Endometrial microvascular endothelial cells (primary cell): Measurements from ENCODE around the gene ZNF488. TPM values are rescaled to one million over a fixed set of nuclear protein-coding genes. Genes with fewer than 3 reads are reported as not detected.

Source experiments
- in situ Hi-C: cut with HindIII; loops from 2 replicates; pipeline ENCODE4 v1.10.0; 2017; ENCODE audit warnings: low sequenced_read_pairs, low pct_unique_long_range_greater_than_20kb; ENCODE audit errors: inconsistent ontology term
- total RNA-seq: library from RNA; depleted of rRNA; stranded (reverse); fragments of >200 nt; gene quantifications from one replicate; pipeline ENCODE4 v1.2.3, GENCODE V29; 2015; ENCODE audit errors: inconsistent ontology term

Gene ZNF488
- total RNA-seq, 1 donor from 2014 or later: not detected

DNA sequence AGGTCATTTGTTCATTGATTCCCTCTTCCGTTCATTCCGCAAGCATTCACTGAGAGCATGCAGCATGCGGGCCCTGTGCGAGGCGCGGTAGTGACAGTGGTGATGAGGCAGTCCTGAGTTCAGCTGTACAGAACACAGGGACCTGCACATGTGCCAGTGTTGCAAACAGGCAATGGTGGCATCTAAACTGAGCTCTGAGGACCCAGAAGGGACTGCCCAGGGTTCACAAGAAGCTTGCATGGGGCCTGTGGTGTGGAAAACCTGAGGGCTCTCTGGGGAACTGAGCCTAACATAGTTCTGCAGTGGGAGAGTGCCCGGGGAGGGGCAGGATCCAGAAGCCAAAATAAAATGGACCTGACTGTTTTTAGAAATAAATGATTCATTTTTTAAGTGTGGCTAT lies 13.2 kb downstream of the ZNF488 start:
- in situ Hi-C loops: no loop called here

DNA sequence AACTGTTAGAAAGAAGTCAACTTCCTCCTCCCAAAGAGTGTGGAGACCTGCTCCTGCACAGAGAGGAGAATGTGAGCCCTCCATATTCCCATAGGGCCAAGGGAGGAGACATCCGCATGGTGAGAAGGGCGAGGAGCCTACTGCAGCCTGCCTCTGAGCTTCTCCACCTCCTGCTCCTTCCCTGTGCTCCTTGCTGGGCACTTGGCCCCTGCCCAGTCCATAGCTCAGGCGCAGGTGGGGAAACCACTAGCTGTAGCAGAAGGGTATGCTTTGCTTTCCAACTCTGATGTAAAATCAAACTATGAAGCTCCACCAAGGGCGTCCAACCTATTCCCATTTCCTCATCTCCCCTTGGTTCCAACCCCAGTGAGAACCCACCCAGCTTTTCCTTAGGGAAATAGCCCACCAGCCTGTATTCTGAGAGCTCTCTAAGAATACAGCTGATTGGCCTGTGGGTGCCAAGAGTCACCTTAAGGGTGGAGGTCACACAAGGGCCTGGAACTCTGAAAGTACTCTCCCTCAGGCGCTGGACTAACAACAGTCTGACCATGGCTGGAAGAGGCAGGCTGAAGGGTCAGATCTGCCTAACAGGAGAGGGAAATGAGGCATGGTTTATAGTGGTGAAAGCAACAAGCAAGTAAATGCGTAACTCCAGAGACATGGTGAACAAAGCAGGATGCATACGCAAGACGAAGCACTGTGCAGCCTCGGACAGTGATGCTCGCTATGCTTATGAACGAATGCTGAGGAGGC lies 13.9 kb downstream of the ZNF488 start:
- in situ Hi-C loops: no loop called here

DNA sequence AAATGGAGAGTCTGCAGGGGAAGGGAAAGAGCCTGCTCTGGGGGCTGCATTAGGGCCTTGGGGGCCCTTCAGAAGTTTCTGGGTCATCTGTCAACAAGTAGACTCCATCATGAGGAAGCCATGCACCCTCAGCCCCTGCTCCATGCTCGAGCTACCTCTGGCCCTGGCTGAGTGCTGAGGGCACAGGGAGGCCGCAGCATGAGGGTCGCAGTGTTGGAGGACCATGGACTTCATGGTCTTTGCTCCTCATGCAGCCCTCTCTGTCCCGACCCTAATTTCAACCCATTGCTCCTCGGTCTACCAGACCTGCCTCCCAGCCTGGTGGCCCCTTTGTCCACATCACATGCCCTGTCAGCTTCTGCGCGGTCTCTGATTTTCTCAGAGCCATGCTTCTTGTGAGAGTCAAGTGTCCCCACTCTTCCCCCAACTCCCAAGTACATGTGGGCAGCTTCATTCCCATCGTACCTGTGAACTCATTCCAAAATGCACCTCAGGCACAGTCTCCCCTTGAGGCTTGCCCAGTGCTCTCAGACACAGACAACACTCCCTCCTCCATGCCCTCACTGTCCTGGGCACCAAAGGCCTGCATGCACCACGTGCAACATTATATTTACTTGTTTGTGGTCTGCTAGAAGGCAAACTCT lies 14.7 kb downstream of the ZNF488 start:
- in situ Hi-C loops: no loop called here

DNA sequence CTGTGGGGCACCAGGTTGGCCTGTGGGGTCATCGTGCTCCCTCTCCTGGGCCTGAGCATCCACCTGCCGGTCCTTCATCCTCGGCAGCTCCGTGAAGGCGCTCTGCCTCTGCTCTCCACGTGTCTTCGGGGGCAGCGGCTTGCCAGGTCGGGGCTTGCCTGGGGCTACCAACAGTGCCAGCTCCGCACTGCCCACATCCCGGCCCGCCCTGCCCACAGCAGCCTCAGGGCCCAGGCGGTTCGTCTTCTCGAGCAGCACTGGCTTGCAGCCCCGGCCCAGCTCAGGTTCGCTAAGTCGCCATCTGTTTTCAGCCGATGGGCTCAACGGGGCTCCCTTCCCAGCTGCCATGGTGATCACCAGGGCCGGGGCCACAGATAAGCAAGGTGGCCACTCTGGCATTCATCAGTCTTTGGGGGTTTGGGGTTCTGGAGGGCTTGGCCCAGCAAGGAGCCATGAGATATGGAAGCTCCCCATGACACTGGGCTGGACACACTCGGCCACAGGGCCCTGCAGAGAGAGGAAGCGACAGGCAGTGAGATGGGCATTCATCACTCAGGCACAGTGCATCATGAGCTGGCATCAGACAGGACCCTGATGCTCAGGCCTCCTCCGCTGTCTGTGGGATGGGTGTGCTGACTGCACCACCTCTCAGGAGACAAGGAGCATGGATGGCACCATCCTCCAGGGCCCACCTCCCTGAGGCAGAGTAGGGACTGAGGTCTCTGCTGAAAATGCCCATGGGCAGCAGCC lies 15.5 kb downstream of the ZNF488 start:
- in situ Hi-C loops: no loop called here

DNA sequence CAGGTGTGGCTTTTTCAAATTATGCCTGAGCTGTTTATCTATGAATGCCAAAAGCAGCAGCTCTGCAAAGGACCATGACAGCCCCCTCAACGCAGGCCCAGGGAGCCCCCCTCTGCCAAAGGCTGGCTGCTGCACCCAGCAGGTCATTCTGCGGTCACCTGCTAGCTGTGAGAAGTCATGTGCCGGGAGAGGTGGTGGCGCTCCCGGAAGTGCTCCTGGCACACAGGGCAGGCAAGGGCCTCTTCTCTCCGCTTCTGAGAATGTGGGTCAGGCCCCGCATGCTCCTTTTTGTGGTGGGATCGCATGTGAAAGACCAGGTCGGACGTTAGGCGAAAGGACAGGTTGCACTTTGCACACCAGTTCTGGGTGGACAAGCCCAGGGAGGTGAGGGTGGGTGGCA lies 16.4 kb downstream of the ZNF488 start:
- in situ Hi-C loops: no loop called here

DNA sequence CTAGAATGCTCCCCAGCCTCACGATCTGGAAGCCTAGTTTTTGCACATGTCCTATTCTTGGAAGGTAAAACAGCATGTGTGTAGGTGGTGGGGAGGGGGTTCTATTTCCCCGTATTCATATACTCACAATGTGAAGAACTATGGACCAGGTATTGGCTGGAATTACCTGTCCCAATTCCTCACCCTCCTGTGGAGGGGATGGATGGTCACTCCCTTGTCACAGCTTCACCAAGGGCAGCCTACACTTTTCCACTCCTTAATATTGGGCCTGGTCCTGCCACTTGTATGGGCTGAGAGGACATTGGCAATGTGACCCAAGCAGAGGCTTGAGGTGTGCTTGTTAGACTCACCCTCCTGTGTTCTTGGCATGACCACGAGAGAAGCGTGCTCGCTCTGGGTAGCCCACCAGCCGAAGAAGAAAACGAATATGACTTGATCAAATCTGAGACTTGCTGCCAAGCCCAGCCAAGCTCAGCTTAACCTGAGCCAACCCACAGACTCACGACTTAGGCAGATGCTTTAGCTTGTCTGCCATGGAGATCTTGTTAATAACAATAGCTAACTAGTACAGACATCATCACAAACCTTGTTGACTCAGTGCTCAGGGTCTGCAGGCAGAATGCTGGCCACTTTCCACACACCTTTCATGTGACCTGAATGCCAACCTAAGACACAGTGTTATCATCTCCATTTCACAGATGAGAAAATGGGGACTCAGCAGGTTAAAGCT lies 17.2 kb downstream of the ZNF488 start:
- in situ Hi-C loops: no loop called here

DNA sequence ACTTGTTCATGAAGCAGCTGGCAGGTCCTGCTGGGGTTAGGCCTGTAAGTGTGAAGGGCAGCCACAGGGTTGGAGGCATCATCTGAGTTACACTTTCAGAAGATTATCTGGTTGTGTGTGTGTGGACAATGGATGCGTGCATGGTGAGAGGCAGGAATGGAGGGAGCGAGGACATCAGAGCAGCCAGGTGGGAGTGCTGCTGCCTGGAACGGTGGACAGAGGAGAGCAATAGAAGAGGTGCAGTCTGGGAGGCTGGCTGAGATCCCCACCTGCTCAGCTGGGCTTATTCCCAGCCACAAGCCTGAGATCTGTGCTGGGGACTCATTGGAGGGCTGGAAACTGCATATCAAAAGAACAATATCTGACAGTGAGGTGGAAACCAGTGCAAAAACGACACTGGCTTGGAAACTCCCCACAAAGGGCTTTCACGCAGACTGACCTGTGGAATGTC lies 17.9 kb downstream of the ZNF488 start:
- in situ Hi-C loops: no loop called here

DNA sequence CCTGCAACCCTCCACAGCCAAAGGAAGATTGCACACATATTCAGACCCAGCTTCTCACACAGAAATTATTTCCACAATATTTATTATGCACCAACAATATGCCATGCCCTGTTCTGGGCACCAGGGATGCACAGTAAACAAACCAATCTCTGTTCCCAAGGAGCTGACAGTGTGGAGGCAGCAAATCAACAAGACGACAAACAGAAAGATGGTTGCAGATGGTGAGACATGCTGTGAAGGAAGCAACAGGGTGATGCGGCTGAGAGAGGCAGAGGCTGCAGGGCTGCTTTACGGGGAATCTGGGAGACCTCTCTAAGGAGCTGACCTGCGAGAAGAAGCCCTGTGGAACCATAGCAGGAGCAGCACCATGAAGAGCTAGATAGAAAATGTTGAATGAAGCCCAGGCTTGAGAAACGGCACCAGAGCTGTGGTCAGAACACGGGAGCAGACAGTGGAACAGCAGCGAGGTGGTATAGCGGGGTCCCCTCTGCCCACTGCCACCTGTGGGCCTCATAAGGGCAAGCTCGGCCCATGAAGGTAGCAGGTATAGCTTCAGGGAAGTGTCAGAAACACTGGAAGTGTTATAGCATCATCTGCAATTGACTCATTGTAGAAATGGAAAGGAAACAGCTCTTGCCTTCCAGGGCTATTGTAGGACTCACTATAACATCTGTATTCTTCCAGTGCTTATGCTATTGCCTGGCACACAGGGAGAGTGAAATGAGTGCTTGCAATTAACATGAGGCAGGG lies 18.5 kb downstream of the ZNF488 start:
- in situ Hi-C loops: no loop called here

DNA sequence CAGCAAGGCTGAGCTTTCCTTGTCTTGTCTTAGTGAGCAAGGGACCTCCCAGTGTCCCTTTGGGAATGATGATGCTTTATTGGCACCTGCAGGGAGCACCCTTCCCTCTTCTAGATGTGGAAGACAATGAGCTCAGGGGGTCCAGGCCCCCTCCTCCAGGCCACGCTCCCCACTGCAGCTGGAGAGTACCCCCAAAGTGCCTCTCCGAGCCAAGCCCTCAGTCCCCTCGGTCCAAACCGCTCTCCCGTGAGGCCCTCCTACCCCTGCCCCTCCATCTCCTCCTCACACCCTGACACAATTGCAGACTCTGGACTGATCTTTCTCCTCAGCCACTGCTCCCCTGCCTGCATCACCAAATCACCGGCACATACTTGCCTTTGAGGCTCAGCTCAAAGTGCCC lies 19.2 kb downstream of the ZNF488 start:
- in situ Hi-C loops: no loop called here

DNA sequence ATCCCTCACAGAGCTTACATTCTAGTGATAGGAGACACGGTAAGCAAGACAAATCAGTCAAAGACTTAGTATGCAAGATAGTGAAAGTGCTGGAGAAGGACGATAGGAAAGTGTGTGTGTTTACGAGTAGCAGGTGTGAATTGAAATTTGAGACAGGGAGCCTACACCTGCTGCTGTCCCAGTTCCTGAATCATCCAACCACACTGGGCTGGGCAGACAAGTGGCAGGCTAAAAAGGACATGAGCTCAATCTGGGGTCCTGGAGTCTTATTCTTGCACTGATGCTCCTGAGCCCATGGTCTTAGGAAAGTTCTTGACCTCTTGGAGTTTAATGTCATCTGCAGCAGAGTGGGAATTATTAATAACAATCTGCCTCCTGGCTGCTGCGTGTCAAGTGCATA lies 19.7 kb downstream of the ZNF488 start:
- in situ Hi-C loops: no loop called here

DNA sequence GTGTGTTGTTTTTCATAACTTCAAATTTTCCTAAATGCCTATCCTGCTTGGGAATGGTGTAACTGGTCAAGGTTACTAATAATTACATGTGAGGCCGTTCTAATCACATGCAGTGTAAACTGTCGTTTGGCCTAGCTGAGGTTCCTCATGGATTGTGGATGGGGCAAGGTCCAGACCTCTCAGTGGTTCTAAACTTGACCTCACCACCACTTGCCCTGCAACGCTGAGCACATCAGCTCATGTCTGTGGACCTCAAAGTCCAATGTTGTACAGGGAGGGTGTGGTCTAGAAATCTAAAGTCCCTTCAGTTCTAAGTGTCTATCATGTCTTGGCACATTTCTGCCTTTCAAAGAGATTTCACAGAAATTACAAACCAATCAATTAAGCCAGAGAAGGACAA lies 20.3 kb downstream of the ZNF488 start:
- in situ Hi-C loops: no loop called here

DNA sequence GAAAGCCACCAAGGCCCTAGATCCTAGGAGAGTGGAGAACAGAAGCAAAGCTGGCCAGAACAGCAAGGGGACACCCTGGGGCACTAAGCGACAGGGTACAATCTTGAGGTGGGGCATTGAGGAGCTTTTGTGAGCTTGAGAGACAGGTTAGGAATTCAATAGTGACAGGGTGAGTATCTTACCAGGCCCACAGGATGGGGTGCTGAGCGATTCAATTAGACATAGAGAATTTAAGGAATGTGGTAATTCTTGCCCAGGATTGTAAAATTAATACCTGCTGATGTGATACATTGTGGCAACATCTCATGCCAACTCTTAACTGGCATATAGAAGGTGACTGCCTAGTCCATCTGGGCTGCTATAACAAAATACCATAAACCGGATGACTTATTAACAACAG lies 21.9 kb downstream of the ZNF488 start:
- in situ Hi-C loops: no loop called here

DNA sequence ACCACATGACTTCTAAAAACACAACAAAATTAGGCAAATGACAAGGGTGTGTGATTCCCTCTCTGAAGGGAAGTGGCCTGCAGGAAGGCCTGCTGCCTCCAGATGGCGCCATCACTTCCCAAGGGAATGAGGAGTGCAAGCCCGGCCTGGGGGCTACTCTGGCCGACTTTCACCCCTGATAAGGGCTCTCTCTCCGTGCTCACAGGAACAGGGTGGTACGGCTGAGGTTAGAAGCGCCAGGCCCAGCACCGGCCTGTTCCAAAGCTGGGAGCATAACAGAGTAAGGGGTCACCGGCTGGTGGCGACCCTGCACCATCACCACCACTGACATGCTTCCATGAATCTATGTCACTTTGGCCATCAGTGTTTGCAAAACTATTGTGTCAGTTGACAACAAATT lies 22.8 kb downstream of the ZNF488 start:
- in situ Hi-C loops: no loop called here

DNA sequence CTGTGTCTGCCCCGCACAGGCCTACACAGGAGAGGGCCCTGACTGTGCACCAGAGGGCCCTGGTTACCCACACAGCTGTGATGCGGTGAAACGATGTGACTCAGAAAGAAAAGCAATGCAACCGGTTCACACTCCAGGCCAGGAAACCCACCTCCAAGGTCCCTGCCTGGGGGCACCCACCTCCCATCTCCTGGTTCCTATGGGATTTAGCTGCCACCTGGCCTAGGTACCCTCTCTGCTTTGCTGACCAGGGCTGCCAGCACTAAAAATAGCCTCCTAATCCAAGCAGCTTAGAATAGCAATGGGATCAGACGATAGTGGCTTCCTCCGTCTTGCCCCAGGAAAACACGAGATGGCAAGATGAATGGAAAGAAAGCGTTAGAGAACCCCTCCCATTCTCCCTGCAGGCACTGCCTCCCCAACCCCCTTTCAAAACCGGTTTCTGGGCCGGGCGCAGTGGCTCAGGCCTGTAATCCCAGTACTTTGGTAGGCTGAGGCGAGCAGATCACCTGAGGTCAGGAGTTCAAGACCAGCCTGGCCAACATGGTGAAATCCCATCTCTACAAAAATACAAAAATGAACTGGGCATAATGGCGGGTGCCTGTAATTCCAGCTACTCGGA lies 23.6 kb downstream of the ZNF488 start:
- in situ Hi-C loops: no loop called here

DNA sequence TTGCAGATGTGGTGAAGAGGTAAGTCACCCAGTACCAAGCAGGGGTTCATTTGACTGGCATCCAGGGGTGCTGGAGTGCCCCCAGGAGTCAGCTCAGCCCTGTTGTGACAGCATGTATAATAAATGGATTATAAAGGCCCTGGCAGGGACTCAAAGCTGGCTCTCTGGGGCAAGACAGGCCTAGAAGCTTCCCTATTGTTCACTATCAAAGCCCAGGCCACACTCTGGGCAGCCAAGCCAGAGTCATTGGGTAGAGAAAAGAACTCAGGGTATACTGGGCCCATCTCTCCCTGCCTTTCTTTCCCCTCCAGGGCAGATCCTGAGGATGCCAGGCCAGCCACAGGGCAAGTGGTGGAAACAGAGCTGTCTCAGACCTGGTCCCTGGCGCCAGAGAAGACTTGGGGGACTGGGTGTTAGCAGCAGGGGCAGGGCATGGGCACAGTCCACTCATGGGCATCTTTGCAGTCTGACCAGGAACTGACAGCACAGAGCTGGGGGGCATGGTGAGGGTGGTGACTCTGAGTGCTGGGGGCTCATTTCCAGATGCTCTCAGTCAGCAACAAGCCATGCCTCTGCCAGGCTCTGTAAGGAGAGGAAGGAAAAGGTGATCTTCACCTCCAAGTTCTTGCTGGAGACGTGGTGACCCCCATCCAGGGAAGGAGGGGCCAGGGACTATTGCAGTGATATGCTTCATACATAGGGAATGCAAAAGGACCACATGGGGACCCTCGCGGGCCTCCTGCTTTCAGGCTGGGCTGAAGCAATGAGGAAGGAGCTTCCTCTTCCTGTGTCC lies 24.3 kb downstream of the ZNF488 start:
- in situ Hi-C loops: no loop called here

DNA sequence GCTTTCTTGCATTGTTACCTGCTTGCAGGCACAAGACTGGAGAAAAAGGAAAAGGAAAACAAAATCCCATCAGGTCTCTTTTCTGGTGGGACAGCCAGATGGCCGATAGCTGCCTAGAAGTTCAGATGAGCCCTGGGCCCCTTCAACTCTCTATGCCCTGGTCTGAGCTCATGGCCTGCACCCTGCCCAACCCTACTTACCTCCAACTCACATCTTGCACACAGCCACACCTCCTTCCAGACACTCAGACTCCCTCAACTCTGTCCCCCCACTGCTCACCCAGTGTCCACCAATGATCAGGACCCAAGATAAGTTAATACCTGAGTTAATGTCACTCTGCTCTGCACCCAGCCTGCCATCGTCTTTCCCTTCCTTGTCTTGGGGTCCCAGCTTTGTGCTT lies 25.0 kb downstream of the ZNF488 start:
- in situ Hi-C loops: no loop called here

DNA sequence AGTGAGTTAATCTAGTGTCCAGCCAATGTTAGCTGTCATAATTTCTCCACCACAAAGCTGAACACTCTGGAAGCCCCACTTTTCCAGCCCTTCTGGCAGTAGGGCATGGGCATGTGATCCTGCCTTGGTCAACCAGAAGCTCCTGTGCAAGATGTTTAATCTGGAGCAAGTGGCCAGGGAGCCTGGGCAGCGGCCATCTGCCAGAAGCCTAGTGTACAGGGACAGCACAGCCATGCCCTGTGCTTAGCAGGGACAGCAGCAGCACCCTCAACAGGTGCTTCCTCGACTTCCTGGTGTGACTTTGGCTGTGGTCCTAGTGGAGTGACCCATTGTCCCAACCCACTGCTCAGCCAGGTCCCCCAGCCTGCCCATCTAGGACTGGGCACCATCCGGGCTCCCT lies 25.6 kb downstream of the ZNF488 start:
- in situ Hi-C loops: no loop called here

DNA sequence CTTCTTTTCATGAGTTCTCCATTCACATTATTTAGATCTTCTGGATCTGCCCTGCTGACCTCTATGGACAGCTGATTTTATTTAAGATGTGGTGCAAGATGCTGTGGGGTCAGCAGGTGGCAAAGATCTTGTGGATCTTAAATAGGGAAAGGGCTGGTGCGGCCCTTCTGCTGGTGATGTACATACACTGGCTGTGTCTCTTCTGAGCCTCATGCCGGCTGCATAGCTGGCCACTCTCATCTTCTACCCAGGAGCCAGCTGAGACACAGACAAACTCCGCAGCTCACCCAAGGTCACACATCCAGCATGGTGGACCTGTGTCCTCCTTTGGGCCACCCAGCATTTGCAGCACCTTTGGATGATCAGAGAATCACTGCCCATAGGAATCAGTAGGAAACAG lies 26.2 kb downstream of the ZNF488 start:
- in situ Hi-C loops: no loop called here
